ENCODE data around the gene MGME1.

DNA sequence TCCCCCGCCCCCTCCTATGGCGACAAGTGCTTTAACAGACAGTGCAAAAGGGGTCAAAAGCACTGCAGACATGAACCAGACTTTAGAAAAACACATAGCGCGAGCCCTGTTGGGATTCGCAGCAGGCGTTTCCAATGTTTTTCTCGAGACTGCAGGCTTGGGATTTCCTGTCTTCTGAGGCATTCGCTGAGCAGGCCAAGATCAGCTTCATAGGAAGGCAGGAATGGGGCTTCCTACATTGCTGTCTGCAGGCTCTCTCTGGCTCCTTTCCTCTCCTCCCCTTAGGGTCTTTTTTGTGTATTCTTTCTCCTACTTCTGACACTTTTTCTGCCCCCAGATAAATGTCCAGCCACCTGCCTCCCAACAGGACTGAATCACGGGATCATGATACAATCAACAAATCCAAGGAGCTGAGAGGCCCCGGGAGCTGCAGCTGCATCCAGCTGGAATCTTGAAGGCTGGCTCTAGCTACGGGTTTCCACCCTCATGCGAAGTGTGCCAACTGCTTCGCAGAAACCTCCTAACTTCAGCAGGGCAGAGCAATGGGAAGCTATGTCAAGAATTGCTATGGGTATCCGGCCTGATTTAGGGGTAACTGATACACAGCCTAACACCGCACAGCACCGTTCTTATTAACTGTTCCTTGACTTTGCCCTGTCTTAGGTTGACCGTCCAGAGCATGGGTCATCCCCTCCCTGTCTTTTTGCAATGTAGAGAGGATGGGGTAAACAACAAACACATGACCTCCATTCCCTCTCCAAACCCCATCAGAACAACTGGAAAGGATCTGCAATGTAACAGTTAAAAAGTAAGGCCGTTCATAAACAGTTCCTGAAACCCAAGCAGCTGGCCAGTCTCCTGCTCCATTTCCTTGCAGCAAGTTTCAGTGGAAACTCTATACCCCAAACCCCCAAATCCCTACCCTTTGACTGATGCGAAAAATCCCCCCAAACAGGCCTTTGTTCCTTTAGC, 31.8 kb upstream of the MGME1 start:
- TF ChIP-seq, protein P1, sequence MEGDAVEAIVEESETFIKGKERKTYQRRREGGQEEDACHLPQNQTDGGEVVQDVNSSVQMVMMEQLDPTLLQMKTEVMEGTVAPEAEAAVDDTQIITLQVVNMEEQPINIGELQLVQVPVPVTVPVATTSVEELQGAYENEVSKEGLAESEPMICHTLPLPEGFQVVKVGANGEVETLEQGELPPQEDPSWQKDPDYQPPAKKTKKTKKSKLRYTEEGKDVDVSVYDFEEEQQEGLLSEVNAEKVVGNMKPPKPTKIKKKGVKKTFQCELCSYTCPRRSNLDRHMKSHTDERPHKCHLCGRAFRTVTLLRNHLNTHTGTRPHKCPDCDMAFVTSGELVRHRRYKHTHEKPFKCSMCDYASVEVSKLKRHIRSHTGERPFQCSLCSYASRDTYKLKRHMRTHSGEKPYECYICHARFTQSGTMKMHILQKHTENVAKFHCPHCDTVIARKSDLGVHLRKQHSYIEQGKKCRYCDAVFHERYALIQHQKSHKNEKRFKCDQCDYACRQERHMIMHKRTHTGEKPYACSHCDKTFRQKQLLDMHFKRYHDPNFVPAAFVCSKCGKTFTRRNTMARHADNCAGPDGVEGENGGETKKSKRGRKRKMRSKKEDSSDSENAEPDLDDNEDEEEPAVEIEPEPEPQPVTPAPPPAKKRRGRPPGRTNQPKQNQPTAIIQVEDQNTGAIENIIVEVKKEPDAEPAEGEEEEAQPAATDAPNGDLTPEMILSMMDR (IDR thresholded peaks at IDR 0.05; ENCODE audit: insufficient read depth, low read depth, low read length) = no peak
- TF ChIP-seq EZH2 (IDR thresholded peaks at IDR 0.05; ENCODE audit: insufficient read depth, low read length) = no peak
